Upper lobe of right lung (tissue), 1 donor: ENCODE results near the gene XCL2. TPM values are rescaled to one million over a fixed set of nuclear protein-coding genes. Genes with fewer than 3 reads are reported as not detected.
"Not testable (repeated sequence)": the region's sequence is repeated elsewhere in the genome, so short reads cannot be mapped to it uniquely, and the experiment has no call there.

ENCODE experiments used
- ATAC-seq: fragments of 200-7000 bp; cut with Tn5 transposase; one replicate; pipeline ENCODE4 v1.9.1; 2020; ENCODE audit warnings: mild to moderate bottlenecking, moderate library complexity
- DNase-seq: peaks from one replicate; pipeline ENCODE4 v3.0.0-alpha.2; 2020
- H3K27ac ChIP-seq: fragments of 200-600 bp; one replicate; pipeline ENCODE4 v1.8.0; 2022
- H3K27me3 ChIP-seq: fragments of 200-600 bp; one replicate; pipeline ENCODE4 v1.8.0; 2022; ENCODE audit warnings: mild to moderate bottlenecking
- H3K36me3 ChIP-seq: fragments of 200-600 bp; one replicate; pipeline ENCODE4 v1.8.0; 2022
- H3K4me1 ChIP-seq: fragments of 200-600 bp; one replicate; pipeline ENCODE4 v1.8.0; 2022
- H3K4me3 ChIP-seq: fragments of 200-600 bp; one replicate; pipeline ENCODE4 v1.8.0; 2022; ENCODE audit warnings: mild to moderate bottlenecking
- H3K9me3 ChIP-seq: fragments of 200-600 bp; one replicate; pipeline ENCODE4 v1.8.0; 2022
- intact Hi-C: fragments of 100-400 bp; cut with DNase I; formaldehyde crosslinking; loops from one replicate; pipeline ENCODE4 v1.11.0; 2022
- total RNA-seq: library from RNA; stranded (reverse); fragmentation: NEBNext Ultra II Directional; extraction: Animal tissue kit (Norgen Biotek cat#: 25700); gene quantifications from one replicate; pipeline ENCODE4 v1.2.1, GENCODE V29; 2021
- TF ChIP-seq, protein P1 (sequence below): fragments of 200-600 bp; IDR thresholded peaks from one replicate; pipeline ENCODE4 v1.8.0; 2022; ENCODE audit warnings: antibody characterized with exemption
- donor health status: DM: no; HTN: yes; CAD: no; lungs with severe emphysema.

The XCL2 gene
- total RNA-seq, 1 donor from 2014 or later = 2.0 TPM

DNA sequence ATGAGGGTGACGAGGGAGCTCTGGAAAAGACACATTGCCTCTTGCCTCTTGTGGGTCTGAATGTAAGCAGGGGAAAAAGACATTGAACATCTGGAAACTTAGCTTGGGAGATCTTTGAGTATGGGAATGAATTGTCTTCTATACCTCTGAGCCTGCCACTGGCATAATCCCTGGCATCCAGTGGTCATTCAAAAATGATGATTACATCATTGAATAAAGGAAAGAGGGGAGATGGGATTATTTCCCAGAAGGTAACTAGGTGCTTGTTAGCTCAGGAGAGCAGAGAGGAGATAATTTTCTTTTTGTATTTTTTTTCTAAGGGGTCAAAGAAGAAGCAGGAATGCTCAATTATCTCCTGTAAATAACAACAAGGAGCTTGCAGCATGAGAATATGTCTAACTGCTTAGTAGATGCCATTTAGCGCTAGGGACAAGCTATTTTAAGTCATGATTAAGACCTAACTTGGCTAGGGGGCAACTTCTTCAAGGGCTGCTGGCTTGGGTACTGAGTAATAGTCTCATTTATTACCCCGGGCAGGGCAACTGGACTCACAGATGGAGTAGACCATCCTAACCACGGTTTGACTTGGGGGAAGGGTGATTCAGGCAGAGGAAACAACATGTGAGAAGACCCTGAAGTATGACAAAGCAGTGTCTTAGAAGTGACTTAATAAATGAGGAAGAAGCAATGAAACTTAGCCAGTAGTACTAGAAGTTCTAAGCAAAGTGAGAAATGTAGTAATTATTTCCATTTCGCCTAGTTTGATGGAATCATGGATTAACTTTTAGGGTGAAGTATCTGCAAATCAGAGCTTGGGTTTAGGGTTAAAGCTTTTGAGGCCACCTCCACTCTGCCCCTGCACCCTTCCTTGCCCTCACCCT, 11.0 kb upstream of the XCL2 start:
- intact Hi-C loops = no loop called here
- Histone ChIP-seq H3K36me3 (no peaks in the 10 kb centered on the region), H3K27ac (no peak overlapping the region), H3K4me1 (no peaks in the 10 kb centered on the region), H3K4me3 (no peak overlapping the region), H3K9me3 (no peaks in the 10 kb centered on the region), H3K27me3 (no peaks in the 10 kb centered on the region)
- ATAC-seq (no peak), DNase-seq (no peak)
- TF ChIP-seq, protein P1, sequence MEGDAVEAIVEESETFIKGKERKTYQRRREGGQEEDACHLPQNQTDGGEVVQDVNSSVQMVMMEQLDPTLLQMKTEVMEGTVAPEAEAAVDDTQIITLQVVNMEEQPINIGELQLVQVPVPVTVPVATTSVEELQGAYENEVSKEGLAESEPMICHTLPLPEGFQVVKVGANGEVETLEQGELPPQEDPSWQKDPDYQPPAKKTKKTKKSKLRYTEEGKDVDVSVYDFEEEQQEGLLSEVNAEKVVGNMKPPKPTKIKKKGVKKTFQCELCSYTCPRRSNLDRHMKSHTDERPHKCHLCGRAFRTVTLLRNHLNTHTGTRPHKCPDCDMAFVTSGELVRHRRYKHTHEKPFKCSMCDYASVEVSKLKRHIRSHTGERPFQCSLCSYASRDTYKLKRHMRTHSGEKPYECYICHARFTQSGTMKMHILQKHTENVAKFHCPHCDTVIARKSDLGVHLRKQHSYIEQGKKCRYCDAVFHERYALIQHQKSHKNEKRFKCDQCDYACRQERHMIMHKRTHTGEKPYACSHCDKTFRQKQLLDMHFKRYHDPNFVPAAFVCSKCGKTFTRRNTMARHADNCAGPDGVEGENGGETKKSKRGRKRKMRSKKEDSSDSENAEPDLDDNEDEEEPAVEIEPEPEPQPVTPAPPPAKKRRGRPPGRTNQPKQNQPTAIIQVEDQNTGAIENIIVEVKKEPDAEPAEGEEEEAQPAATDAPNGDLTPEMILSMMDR = no peak

DNA sequence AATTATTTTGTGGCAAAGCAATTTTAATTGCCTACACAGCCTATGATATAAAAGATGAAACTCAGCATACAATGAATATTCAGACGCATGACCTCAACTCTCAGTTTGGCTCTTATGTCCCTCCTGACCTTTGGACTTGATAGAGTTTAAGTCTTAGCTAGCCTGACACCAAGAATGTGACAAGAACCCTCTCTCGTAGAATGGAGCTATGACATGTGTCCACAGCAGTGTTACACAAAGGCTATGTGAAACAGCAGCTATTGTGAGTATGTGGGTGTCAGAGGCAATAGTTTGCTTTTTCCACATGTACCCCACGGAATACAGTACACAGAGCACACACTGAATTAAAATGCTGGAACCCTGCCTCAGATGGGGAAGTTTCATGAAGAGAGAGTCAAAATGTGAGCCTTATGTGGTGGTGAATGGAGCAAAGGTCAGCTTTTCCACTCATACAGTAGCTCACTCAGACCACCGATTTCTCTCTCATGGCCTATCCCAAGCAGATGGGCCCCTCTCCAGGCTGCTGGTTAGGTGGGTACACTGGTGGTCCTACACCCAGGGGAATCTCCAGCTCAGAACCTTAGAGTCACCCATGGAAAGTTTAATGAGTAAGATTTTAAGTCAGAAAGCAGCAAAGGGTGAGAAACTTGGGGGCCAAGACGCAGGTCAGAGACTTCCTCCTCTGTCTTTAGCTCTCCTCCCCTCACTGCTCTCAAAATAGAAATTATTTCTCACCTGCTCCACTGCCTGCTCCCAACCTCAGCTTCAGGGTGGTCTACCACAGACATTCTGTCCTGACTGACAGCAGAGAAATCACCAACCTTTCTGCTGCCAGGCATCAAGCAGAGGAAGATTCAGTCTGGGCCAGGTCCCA, 10.1 kb upstream of the XCL2 start:
- no peaks in the 10 kb centered on the region for H3K27me3 ChIP-seq
- H3K4me1 ChIP-seq = no peaks in the 10 kb centered on the region
- TF ChIP-seq, protein P1 = no peak
- H3K4me3 ChIP-seq = no peak overlapping the region
- H3K9me3 ChIP-seq = no peaks in the 10 kb centered on the region
- no peak overlapping the region for H3K27ac ChIP-seq
- intact Hi-C loops = no loop called here
- DNase-seq (no peak), ATAC-seq (no peak)
- no peaks in the 10 kb centered on the region for H3K36me3 ChIP-seq

DNA sequence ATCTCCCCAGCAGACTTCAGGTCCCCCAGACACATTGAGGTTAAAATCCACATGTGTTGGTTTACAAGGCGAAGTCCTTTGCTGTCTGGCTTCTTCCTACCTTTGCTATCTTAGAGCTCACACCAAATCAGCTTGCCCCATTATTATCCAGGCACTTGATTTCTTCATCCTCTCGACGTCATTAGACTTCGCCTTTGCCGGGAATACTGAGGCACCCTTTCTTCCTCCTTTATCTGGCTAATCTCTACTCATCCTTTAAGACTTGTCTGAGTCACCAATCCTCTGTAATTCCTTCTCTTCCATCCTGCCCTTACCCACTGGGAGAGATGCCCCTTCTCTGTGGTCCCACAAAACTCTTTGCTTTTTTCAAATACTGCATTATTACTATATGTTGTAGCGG, 9.2 kb upstream of the XCL2 start:
- Histone ChIP-seq H3K27ac (no peak overlapping the region), H3K4me1 (no peaks in the 10 kb centered on the region), H3K27me3 (no peaks in the 10 kb centered on the region), H3K36me3 (no peaks in the 10 kb centered on the region), H3K9me3 (no peaks in the 10 kb centered on the region), H3K4me3 (no peak overlapping the region)
- ATAC-seq (no peak), DNase-seq (no peak)
- TF ChIP-seq, protein P1 = no peak
- intact Hi-C loops = no loop called here

DNA sequence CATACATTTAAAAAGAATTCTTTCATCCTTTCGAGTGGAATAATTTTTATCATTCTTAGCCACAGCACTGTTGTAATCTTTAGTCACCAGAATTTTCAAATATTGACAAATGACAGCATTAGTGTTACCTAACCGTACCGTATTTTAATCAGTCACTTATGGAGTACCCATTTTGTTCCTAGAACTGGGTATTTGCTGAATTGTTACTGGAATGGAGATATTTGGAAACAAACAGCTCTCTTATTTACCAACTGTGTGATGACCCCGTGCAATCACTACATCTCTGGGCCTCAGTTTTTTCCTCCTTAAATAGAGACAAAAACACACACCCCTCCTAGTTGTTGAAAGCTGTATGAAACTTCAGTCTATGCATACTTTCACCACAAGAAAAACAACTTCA, 7.9 kb upstream of the XCL2 start:
- intact Hi-C loops = no loop called here
- DNase-seq = no peak
- Histone ChIP-seq H3K9me3 (no peaks in the 10 kb centered on the region), H3K4me1 (no peaks in the 10 kb centered on the region), H3K4me3 (no peak overlapping the region), H3K36me3 (no peaks in the 10 kb centered on the region), H3K27me3 (no peaks in the 10 kb centered on the region), H3K27ac (no peak overlapping the region)
- ATAC-seq = no peak
- TF ChIP-seq, protein P1 = no peak

DNA sequence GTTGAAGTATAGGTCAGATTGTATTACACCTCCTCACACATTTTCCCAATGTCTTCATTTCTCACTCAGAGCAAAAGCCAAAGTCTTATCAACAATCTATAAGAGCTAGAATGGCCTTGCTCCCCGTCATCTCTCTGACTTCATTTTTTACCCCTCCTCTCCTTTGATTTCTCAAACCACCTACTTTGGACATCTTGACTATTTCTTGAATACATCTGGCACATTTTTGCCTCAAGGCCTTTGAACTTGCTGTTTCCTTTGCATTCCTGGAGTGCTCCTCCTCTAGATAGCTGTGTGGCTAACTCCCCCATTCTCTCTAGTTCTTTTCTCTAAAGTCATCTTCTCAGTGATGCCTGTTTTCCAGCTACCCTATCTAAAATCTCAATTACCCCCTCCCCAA, 7.2 kb upstream of the XCL2 start:
- TF ChIP-seq, protein P1 = no peak
- no peaks in the 10 kb centered on the region for H3K36me3 ChIP-seq
- DNase-seq (no peak), ATAC-seq (no peak)
- intact Hi-C loops = no loop called here
- H3K9me3 ChIP-seq = no peaks in the 10 kb centered on the region
- no peak overlapping the region for H3K4me3 ChIP-seq
- H3K27ac ChIP-seq = no peak overlapping the region
- no peaks in the 10 kb centered on the region for H3K27me3 ChIP-seq
- no peaks in the 10 kb centered on the region for H3K4me1 ChIP-seq

DNA sequence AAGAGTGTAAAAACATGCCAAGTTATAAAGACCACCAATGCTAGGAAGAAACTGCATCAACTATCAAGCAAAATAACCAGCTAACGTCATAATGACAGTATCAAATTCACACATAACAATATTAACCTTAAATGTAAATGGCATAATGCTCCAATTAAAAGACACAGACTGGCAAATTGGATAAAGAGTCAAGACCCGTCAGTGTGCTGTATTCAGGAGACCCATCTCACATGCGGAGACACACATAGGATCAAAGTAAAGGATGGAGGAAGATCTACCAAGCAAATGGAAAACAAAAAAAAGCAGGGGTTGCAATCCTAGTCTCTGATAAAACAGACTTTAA, 2.7 kb upstream of the XCL2 start:
- H3K9me3 ChIP-seq, H3K4me3 ChIP-seq, DNase-seq, H3K4me1 ChIP-seq, H3K27ac ChIP-seq, H3K36me3 ChIP-seq, ATAC-seq, H3K27me3 ChIP-seq, intact Hi-C loops: not testable (repeated sequence)
